Right lobe of liver (tissue), 6 donors: ENCODE measurements around the gene DOCK6. TPM values are rescaled to one million over a fixed set of nuclear protein-coding genes. Genes with fewer than 3 reads are reported as not detected.
A peak's percentile ranks its signal among the peaks of the same experiment; 100 is the strongest.

Source experiments
- ATAC-seq, 4 donors: fragments of 200-7000 bp; cut with Tn5 transposase; one replicate each; pipeline ENCODE4 v1.9.1; 2020; ENCODE audit warnings: mild to moderate bottlenecking in 4 of 4, moderate library complexity in 4 of 4
- DNase-seq, 3 donors: peaks; one replicate each; pipeline ENCODE4 v3.0.0-alpha.2; 2020
- H3K27ac ChIP-seq, 3 donors: fragments of 200-600 bp; one replicate each; pipeline ENCODE4 v1.8.0; 2022
- H3K27me3 ChIP-seq, 2 donors: fragments of 200-600 bp; one replicate each; pipeline ENCODE4 v1.8.0; 2022
- H3K36me3 ChIP-seq, 4 donors: fragments of 200-600 bp; sonication (generic) in 1 of 4; one replicate each; pipeline versions ENCODE4 v1.5.1 to v1.8.0; 2017 to 2022; ENCODE audit warnings: control low read depth in 1 of 4
- H3K4me1 ChIP-seq, 4 donors: fragments of 200-600 bp; sonication (generic) in 1 of 4; one replicate each; pipeline versions ENCODE4 v1.5.1 to v1.8.0; 2017 to 2022; ENCODE audit warnings: control low read depth in 1 of 4
- H3K4me3 ChIP-seq, 3 donors: fragments of 200-600 bp; one replicate each; pipeline ENCODE4 v1.8.0; 2022
- H3K9me3 ChIP-seq, 4 donors: fragments of 200-600 bp; sonication (generic) in 1 of 4; one replicate each; pipeline versions ENCODE4 v1.5.1 to v1.8.0; 2017 to 2022; ENCODE audit warnings: control low read depth in 1 of 4
- POLR2A ChIP-seq: fragments of 450-650 bp; IDR thresholded peaks from one replicate; pipeline ENCODE4 v1.6.1; 2017; ENCODE audit warnings: antibody characterized with exemption, mild to moderate bottlenecking
- WGBS: methylation state at CpG from one replicate; pipeline ENCODE4 v1.1.6; 2018; ENCODE audit warnings: low coverage, low lambda C conversion rate; ENCODE audit not compliant: insufficient coverage; ENCODE audit errors: missing lambda C conversion rate; 5-methylcytosine and 5-hydroxymethylcytosine counted together
- intact Hi-C, 2 donors: fragments of 100-400 bp; cut with DNase I; formaldehyde crosslinking; loops; one replicate each; pipeline versions ENCODE4 v1.11.2 to v1.14.1; 2022
- total RNA-seq, 6 experiments: library from RNA; depleted of rRNA in 2 of 6; stranded (reverse); fragments of >200 nt in 2 of 6; fragmentation: NEBNext Ultra II Directional in 3 of 6; extraction: Animal tissue kit (Norgen Biotek cat#: 25700) in 3 of 6; gene quantifications; one replicate each; pipeline versions ENCODE4 v1.1.0 to v1.2.4, GENCODE V29; 2016 to 2023
- TF ChIP-seq, protein P1 (sequence below), 4 donors: fragments of 200-600 bp in 3 of 4; fragments of 450-650 bp in 1 of 4; IDR thresholded peaks; one replicate each; pipeline versions ENCODE4 v1.5.1 to v1.8.0; 2016 to 2022; ENCODE audit warnings: antibody characterized with exemption in 4 of 4, mild to moderate bottlenecking in 2 of 4
- donor health status: DM: no; HTN: yes; CAD: no.
- donor health status: DM: no; HTN: no; CAD: no.
- donor health status: DM: no; HTN: no; CAD: no.
- donor health status: DM: no; HTN: yes; CAD: no.
- donor health status: DM: no; HTN: yes; CAD: no.

Gene DOCK6
- total RNA-seq, 6 experiments from 2014 or later: 19.9 to 45.9 (median 30.4) TPM

DNA sequence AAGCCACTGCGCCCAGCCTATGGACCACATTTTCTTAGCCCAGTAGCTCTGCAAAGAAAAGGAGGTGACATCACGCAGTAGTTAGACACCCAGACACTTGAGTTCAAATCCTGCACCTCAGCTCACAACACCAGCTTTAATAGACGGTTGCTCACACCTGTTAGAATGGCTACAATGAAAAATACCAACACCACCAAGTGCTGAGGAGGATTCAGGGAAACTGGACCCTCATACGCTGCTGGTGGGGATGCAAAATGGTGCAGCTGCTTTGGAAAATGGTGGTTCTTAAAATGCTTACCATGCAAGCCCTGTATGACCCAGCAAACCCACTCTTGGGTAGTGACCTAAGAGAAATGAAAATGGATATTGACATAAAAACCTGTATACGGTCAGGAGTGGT lies 11.7 kb upstream of the DOCK6 start:
- no peaks in the 10 kb centered on the region for H3K27me3 ChIP-seq
- no peaks in the 10 kb centered on the region for H3K36me3 ChIP-seq
- H3K4me1 ChIP-seq: no peaks in the 10 kb centered on the region
- TF ChIP-seq, protein P1, sequence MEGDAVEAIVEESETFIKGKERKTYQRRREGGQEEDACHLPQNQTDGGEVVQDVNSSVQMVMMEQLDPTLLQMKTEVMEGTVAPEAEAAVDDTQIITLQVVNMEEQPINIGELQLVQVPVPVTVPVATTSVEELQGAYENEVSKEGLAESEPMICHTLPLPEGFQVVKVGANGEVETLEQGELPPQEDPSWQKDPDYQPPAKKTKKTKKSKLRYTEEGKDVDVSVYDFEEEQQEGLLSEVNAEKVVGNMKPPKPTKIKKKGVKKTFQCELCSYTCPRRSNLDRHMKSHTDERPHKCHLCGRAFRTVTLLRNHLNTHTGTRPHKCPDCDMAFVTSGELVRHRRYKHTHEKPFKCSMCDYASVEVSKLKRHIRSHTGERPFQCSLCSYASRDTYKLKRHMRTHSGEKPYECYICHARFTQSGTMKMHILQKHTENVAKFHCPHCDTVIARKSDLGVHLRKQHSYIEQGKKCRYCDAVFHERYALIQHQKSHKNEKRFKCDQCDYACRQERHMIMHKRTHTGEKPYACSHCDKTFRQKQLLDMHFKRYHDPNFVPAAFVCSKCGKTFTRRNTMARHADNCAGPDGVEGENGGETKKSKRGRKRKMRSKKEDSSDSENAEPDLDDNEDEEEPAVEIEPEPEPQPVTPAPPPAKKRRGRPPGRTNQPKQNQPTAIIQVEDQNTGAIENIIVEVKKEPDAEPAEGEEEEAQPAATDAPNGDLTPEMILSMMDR (IDR thresholded peaks at IDR 0.05): no peak
- no peak for TF ChIP-seq POLR2A
- 72% methylated on average over 2 of the region's 5 CpGs for WGBS
- no peak overlapping the region for H3K4me3 ChIP-seq
- H3K27ac ChIP-seq: no peak overlapping the region
- DNase-seq (no peak), ATAC-seq (no peak)
- H3K9me3 ChIP-seq: no peaks in the 10 kb centered on the region
- intact Hi-C loops: no loop called here

DNA sequence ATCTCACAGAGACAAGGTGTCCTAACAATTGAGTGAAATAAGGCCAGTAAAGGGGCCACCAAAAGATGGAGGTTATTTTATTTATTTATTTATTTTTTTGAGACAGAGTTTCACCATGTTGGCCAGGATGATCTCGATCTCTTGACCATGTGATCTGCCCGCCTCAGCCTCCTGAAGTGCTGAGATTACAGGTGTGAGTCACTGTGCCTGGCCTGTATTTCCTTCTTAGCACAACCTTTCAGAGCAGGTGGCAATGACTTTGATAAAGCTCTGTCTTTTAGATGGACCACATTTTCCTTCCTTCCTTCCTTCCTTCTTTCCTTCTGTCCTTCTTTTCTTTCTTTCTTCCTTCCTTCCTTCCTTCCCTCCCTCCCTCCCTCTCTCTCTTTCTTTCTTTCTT lies 11.0 kb upstream of the DOCK6 start:
- no peak overlapping the region for H3K4me3 ChIP-seq
- TF ChIP-seq, protein P1 (IDR thresholded peaks at IDR 0.05): no peak
- no peak for TF ChIP-seq POLR2A
- intact Hi-C loops: no loop called here
- DNase-seq (no peak), ATAC-seq (no peak)
- no peaks in the 10 kb centered on the region for H3K4me1 ChIP-seq
- 72% methylated on average over 2 of the region's 2 CpGs for WGBS
- no peak overlapping the region for H3K27ac ChIP-seq
- no peaks in the 10 kb centered on the region for H3K27me3 ChIP-seq
- no peaks in the 10 kb centered on the region for H3K9me3 ChIP-seq
- H3K36me3 ChIP-seq: no peaks in the 10 kb centered on the region

DNA sequence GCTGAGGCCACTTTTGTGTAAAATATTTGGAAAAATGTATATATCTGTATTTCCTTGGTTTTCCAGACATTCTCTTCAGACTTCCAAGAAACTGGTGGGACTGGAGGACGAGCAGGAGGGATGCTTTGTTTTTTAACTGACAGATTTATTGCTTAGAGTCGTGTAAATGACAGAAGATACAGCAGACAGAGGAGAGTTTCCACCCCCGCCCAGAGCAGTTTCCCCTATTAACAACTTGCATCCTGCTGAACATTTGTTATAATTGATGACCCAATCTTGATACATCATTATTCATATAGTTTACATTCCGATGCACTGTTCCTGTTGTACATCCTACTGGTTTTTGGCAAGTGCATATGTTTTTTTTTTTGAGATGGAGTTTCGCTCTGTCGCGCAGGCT lies 7.1 kb upstream of the DOCK6 start:
- H3K27me3 ChIP-seq: no peaks in the 10 kb centered on the region
- ATAC-seq (peak in 3 of 4 donors; percentile 6 to 30 (median 9)), DNase-seq (no peak)
- WGBS: 56% methylated on average over 6 of the region's 7 CpGs
- TF ChIP-seq, protein P1 (IDR thresholded peaks at IDR 0.05): no peak
- TF ChIP-seq POLR2A: no peak
- H3K36me3 ChIP-seq: no peaks in the 10 kb centered on the region
- H3K4me3 ChIP-seq: no peak overlapping the region
- intact Hi-C loops: no loop called here
- no peaks in the 10 kb centered on the region for H3K9me3 ChIP-seq
- H3K4me1 ChIP-seq: peaks cover 0 to 5% (median 2%) of the 10 kb centered on the region in 4 donors
- H3K27ac ChIP-seq: peak overlapping the region in 1 of 3 donors; percentile 38

DNA sequence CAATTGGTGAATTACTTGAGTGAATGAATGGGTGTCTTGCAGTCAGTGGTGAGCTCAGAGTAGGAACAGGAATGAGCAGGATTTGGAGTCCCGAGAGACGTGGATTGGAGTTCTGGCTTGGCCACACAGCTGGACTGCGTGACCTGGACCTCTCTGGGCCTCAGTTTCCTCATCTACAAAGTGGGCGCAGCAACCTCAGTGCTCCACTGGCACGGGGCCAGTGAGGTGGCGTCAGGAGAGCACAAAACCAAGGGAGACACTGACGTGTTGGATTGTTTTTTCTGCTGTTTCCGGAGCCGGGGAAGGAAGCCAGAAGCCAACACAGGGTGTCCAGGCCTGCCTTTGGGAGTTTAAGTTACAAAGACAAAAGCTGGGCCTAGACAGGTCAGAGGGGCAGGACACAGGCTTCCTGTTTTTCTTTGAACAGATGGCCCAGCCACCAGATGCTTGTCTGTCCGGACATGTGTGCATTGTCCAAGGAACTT lies 6.5 kb upstream of the DOCK6 start:
- H3K27me3 ChIP-seq: no peaks in the 10 kb centered on the region
- TF ChIP-seq, protein P1 (IDR thresholded peaks at IDR 0.05): no peak
- TF ChIP-seq POLR2A: no peak
- peaks cover 0 to 5% (median 2%) of the 10 kb centered on the region in 4 donors for H3K4me1 ChIP-seq
- H3K9me3 ChIP-seq: no peaks in the 10 kb centered on the region
- H3K27ac ChIP-seq: peak overlapping the region in 2 of 3 donors; percentile 24 to 38
- ATAC-seq (peak; percentile 48 to 70 (median 59)), DNase-seq (peak; percentile 60 to 74 (median 64))
- intact Hi-C loops: no loop called here
- no peak overlapping the region for H3K4me3 ChIP-seq
- H3K36me3 ChIP-seq: no peaks in the 10 kb centered on the region
- WGBS: no CpG with 5 or more reads among the region's 10 CpGs
